HepG2 (cell line): ENCODE data around the gene MDP1.

ENCODE experiments used
- EZH2 ChIP-seq: conservative IDR thresholded peaks from 2 replicates; pipeline ENCODE4 v1.6.1; 2012; ENCODE audit warnings: mild to moderate bottlenecking, low read depth, low read length, moderate library complexity
- NR1H2 ChIP-seq: sonication (generic); formaldehyde crosslinking; IDR thresholded peaks from 2 replicates; pipeline ENCODE4 v1.8.1; 2022; ENCODE audit warnings: low read depth, missing genetic modification reagents, borderline replicate concordance
- PHF21A ChIP-seq: sonication (generic); formaldehyde crosslinking; IDR thresholded peaks from 2 replicates; pipeline ENCODE4 v1.5.0; 2020; ENCODE audit warnings: mild to moderate bottlenecking, missing genetic modification reagents
- POLR2A ChIP-seq, 2 experiments: IDR thresholded peaks; 2 replicates each; pipeline ENCODE4 v1.6.1; 2011; ENCODE audit warnings: low read depth in 2 of 2, low read length in 2 of 2, mild to moderate bottlenecking in 1 of 2, moderate library complexity in 1 of 2; ENCODE audit not compliant: insufficient read depth in 1 of 2
- SOX6 ChIP-seq, 2 experiments: fragments of 450-650 bp in 1 of 2; sonication (generic) in 1 of 2; formaldehyde crosslinking in 1 of 2; IDR thresholded peaks; 2 replicates each; pipeline versions ENCODE4 v1.4.0 to v1.6.1; 2017 to 2020; ENCODE audit warnings: antibody characterized with exemption in 1 of 2, mild to moderate bottlenecking in 1 of 2, missing genetic modification reagents in 1 of 2
- THRA ChIP-seq: sonication (generic); formaldehyde crosslinking; IDR thresholded peaks from 2 replicates; pipeline ENCODE4 v1.4.0; 2020; ENCODE audit warnings: missing genetic modification reagents, borderline replicate concordance
- ZBTB7A ChIP-seq: sonication (generic); formaldehyde crosslinking; IDR thresholded peaks from 2 replicates; pipeline ENCODE4 v1.8.0; 2022; ENCODE audit warnings: mild to moderate bottlenecking, missing genetic modification reagents
- ZNF274 ChIP-seq: sonication (generic); formaldehyde crosslinking; IDR thresholded peaks from 2 replicates; pipeline ENCODE4 v1.5.1; 2020; ENCODE audit warnings: mild to moderate bottlenecking, missing genetic modification reagents
- TF ChIP-seq, protein P1 (sequence below): sonication (generic); formaldehyde crosslinking; IDR thresholded peaks from 2 replicates; pipeline ENCODE4 v1.4.0; 2020; ENCODE audit warnings: missing genetic modification reagents, mild to moderate bottlenecking, borderline replicate concordance

GRCh38 chr14:24198814-24199524 lies 16.9 kb downstream of the MDP1 start:
- TF ChIP-seq THRA (no peak), EZH2 (no peak), POLR2A (IDR thresholded peaks at IDR 0.05; ENCODE audit: insufficient read depth in 1 of 2, low read depth in 2 of 2, low read length in 2 of 2) (no peak), PHF21A (CRISPR knock-in tag) (no peak), ZBTB7A (no peak), SOX6 (IDR thresholded peaks at IDR 0.05) (no peak), SOX6 (CRISPR knock-in tag; IDR thresholded peaks at IDR 0.05) (no peak), NR1H2 (no peak), ZNF274 (CRISPR knock-in tag) (no peak)
- TF ChIP-seq, protein P1, sequence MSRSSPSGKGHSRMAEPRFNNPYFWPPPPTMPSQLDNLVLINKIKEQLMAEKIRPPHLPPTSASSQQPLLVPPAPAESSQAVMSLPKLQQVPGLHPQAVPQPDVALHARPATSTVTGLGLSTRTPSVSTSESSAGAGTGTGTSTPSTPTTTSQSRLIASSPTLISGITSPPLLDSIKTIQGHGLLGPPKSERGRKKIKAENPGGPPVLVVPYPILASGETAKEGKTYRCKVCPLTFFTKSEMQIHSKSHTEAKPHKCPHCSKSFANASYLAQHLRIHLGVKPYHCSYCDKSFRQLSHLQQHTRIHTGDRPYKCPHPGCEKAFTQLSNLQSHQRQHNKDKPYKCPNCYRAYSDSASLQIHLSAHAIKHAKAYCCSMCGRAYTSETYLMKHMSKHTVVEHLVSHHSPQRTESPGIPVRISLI (CRISPR knock-in tag): no peak
